Spleen (tissue), 11 donors: ENCODE results near the gene GPC3. TPM values are rescaled to one million over a fixed set of nuclear protein-coding genes. Genes with fewer than 3 reads are reported as not detected.

Experiments used
- DNase-seq: peaks from one replicate; pipeline ENCODE4 v3.0.0-alpha.2; 2020
- H3K27ac ChIP-seq, 8 donors: fragments of 200-600 bp; sonication (generic) in 7 of 8; 1 replicate in 4 of 8; 2 replicates in 4 of 8; pipeline versions ENCODE4 v1.5.0 to v1.8.0; 2016 to 2021; ENCODE audit warnings: inconsistent platforms in 4 of 8, mild to moderate bottlenecking in 4 of 8, moderate library complexity in 1 of 8
- H3K27me3 ChIP-seq, 7 donors: fragments of 200-600 bp; sonication (generic) in 6 of 7; replicated peaks in 1 of 7; 1 replicate in 4 of 7; 2 replicates in 3 of 7; pipeline versions ENCODE4 v1.5.0 to v1.8.0; 2016 to 2021; ENCODE audit warnings: inconsistent platforms in 3 of 7, mild to moderate bottlenecking in 1 of 7
- H3K36me3 ChIP-seq, 6 donors: fragments of 200-600 bp; sonication (generic) in 5 of 6; 1 replicate in 4 of 6; 2 replicates in 2 of 6; pipeline versions ENCODE4 v1.5.0 to v1.8.0; 2016 to 2021; ENCODE audit warnings: inconsistent platforms in 2 of 6
- H3K4me1 ChIP-seq, 6 donors: fragments of 200-600 bp; sonication (generic) in 5 of 6; 1 replicate in 3 of 6; 2 replicates in 3 of 6; pipeline versions ENCODE4 v1.5.0 to v1.8.0; 2016 to 2021; ENCODE audit warnings: inconsistent platforms in 3 of 6
- H3K4me3 ChIP-seq, 8 donors: fragments of 200-600 bp; sonication (generic) in 7 of 8; 1 replicate in 4 of 8; 2 replicates in 4 of 8; pipeline versions ENCODE4 v1.5.0 to v1.8.0; 2016 to 2021; ENCODE audit warnings: inconsistent platforms in 4 of 8, mild to moderate bottlenecking in 4 of 8, moderate library complexity in 2 of 8
- H3K9me3 ChIP-seq, 8 donors: fragments of 200-600 bp; sonication (generic) in 7 of 8; 1 replicate in 4 of 8; 2 replicates in 4 of 8; pipeline versions ENCODE4 v1.5.0 to v1.8.0; 2016 to 2021; ENCODE audit warnings: inconsistent platforms in 4 of 8
- CTCF ChIP-seq, 11 experiments: fragments of 200-600 bp in 7 of 11; fragments of 450-650 bp in 4 of 11; sonication (generic) in 4 of 11; IDR thresholded peaks in 8 of 11; conservative IDR thresholded peaks in 3 of 11; 1 replicate in 7 of 11; 2 replicates in 4 of 11; pipeline versions ENCODE4 v1.4.0 to v1.8.0; 2016 to 2021; ENCODE audit warnings: antibody characterized with exemption in 11 of 11, inconsistent platforms in 4 of 11, mild to moderate bottlenecking in 1 of 11
- POLR2A ChIP-seq, 3 donors: fragments of 450-650 bp; IDR thresholded peaks; one replicate each; pipeline ENCODE4 v1.5.1; 2017; ENCODE audit warnings: antibody characterized with exemption in 3 of 3, mild to moderate bottlenecking in 1 of 3
- POLR2AphosphoS5 ChIP-seq, 3 donors: sonication (generic); formaldehyde crosslinking; IDR thresholded peaks; one replicate each; pipeline ENCODE4 v1.5.1; 2017; ENCODE audit warnings: antibody characterized with exemption in 3 of 3
- WGBS, 5 donors: extraction: QIAGEN DNeasy Blood & Tissue Kit in 3 of 5; methylation state at CpG; one replicate each; pipeline versions ENCODE4 v1.1.5 to v1.1.7; 2013 to 2018; 5-methylcytosine and 5-hydroxymethylcytosine counted together
- intact Hi-C: fragments of 100-400 bp; cut with DNase I; formaldehyde crosslinking; loops from one replicate; pipeline ENCODE4 v1.15.0; 2023; ENCODE audit warnings: low total_unique reads
- polyA plus RNA-seq, 3 donors: library from polyadenylated mRNA; stranded (reverse); fragments of 200-250 nt; gene quantifications; one replicate each; pipeline ENCODE4 v1.2.1, GENCODE V29; 2013
- total RNA-seq, 7 donors: library from RNA; depleted of rRNA in 3 of 7; stranded (reverse); fragments of >200 nt in 3 of 7; fragmentation: NEBNext Ultra II Directional in 4 of 7; extraction: Animal tissue kit (Norgen Biotek cat#: 25700) in 4 of 7; gene quantifications; one replicate each; pipeline versions ENCODE4 v1.1.0 to v1.2.1, GENCODE V29; 2016 to 2021
- donor health status: healthy with polysubstance abuse.
- donor health status: DM: no; HTN: no; CAD: no; lungs with moderate emphysema.
- donor health status: DM: no; HTN: no; CAD: no.
- donor health status: Bipolar disorder and iron deficiency.
- donor health status: healthy.
- donor health status: DM: no; HTN: no; CAD: no.
- donor health status: DM: yes; HTN: yes; CAD: no.

GPC3 gene
- total and polyA plus RNA-seq, 10 donors = 0.41 to 3.3 (median 1.5) TPM

- Histone ChIP-seq H3K27me3 (peaks cover 0 to 11% (median 0%) of the 10 kb centered on the region in 7 donors), H3K4me1 (no peaks in the 10 kb centered on the region), H3K36me3 (no peaks in the 10 kb centered on the region), H3K27ac (no peak overlapping the region), H3K9me3 (no peaks in the 10 kb centered on the region), H3K4me3 (no peak overlapping the region)
- TF ChIP-seq CTCF (IDR thresholded peaks at IDR 0.05 in 8 of 11, conservative IDR thresholded peaks at IDR 0.05 in 3 of 11) (no peak), POLR2A (IDR thresholded peaks at IDR 0.05) (no peak), POLR2AphosphoS5 (IDR thresholded peaks at IDR 0.05) (no peak)
- WGBS, 5 donors = 35 to 75% (median 63%) methylated on average over 2 of the region's 2 CpGs
- no peak for DNase-seq
- intact Hi-C loops = no loop called here
Observed at GRCh38 chrX:133655275-133656265, 329.8 kb downstream of the GPC3 start.

- H3K4me1 ChIP-seq = no peaks in the 10 kb centered on the region
- intact Hi-C loops = no loop called here
- H3K36me3 ChIP-seq = no peaks in the 10 kb centered on the region
- H3K27ac ChIP-seq = no peak overlapping the region
- H3K4me3 ChIP-seq = no peak overlapping the region
- no peak for DNase-seq
- H3K9me3 ChIP-seq = no peaks in the 10 kb centered on the region
- no peak for TF ChIP-seq POLR2AphosphoS5 (IDR thresholded peaks at IDR 0.05)
- TF ChIP-seq POLR2A (IDR thresholded peaks at IDR 0.05) = no peak
- no peak for TF ChIP-seq CTCF (IDR thresholded peaks at IDR 0.05 in 8 of 11, conservative IDR thresholded peaks at IDR 0.05 in 3 of 11)
- peaks cover 0 to 11% (median 0%) of the 10 kb centered on the region in 7 donors for H3K27me3 ChIP-seq
Observed at GRCh38 chrX:133654811-133655210, 330.6 kb downstream of the GPC3 start.

- Histone ChIP-seq H3K27ac (no peak overlapping the region), H3K27me3 (peaks cover 0 to 11% (median 0%) of the 10 kb centered on the region in 7 donors), H3K4me3 (no peak overlapping the region), H3K36me3 (no peaks in the 10 kb centered on the region), H3K9me3 (no peaks in the 10 kb centered on the region), H3K4me1 (no peaks in the 10 kb centered on the region)
- no peak for DNase-seq
- WGBS, 5 donors = 56 to 92% (median 76%) methylated on average over 2 of the region's 2 CpGs
- intact Hi-C loops = no loop called here
- TF ChIP-seq POLR2A (IDR thresholded peaks at IDR 0.05) = no peak
- TF ChIP-seq CTCF (IDR thresholded peaks at IDR 0.05 in 8 of 11, conservative IDR thresholded peaks at IDR 0.05 in 3 of 11) = no peak
- TF ChIP-seq POLR2AphosphoS5 (IDR thresholded peaks at IDR 0.05) = no peak
Observed at GRCh38 chrX:133653358-133653757, 332.0 kb downstream of the GPC3 start.

- Histone ChIP-seq H3K4me1 (no peaks in the 10 kb centered on the region), H3K27ac (no peak overlapping the region), H3K9me3 (no peaks in the 10 kb centered on the region), H3K27me3 (peaks cover 0 to 11% (median 0%) of the 10 kb centered on the region in 7 donors), H3K4me3 (no peak overlapping the region), H3K36me3 (no peaks in the 10 kb centered on the region)
- 77 to 100% (median 94%) methylated on average over 1 of the region's 1 CpG for WGBS, 5 donors
- intact Hi-C loops = no loop called here
- TF ChIP-seq CTCF (IDR thresholded peaks at IDR 0.05 in 8 of 11, conservative IDR thresholded peaks at IDR 0.05 in 3 of 11) (no peak), POLR2A (IDR thresholded peaks at IDR 0.05) (no peak), POLR2AphosphoS5 (IDR thresholded peaks at IDR 0.05) (no peak)
- DNase-seq = no peak
Observed at GRCh38 chrX:133652185-133652584, 333.2 kb downstream of the GPC3 start.
